PC-3 (cell line): Measurements from ENCODE around the gene ZER1.

ENCODE experiments used
- CTCF ChIP-seq: fragments of 300-600 bp; sonication (generic); conservative IDR thresholded peaks from 2 replicates; pipeline ENCODE4 v1.5.1; 2017; ENCODE audit warnings: antibody characterized with exemption, low read depth, mild to moderate bottlenecking, low read length
- EZH2 ChIP-seq: fragments of 300-600 bp; sonication (generic); IDR thresholded peaks from one replicate; pipeline ENCODE4 v1.6.1; 2017; ENCODE audit warnings: antibody characterized with exemption, mild to moderate bottlenecking, low read length; ENCODE audit not compliant: unreplicated experiment

- TF ChIP-seq CTCF (no peak), EZH2 (no peak)
Measured at GRCh38 chr9:128807827-128808226, 36.1 kb upstream of the ZER1 start.
